UCSD-AML1 (cell line): ENCODE results near the gene UQCR11.

Experiments
- DNase-seq: peaks from one replicate; lab custom pipeline; 2025; ENCODE audit not compliant: unreplicated experiment; lab: John Stamatoyannopoulos, UW

Gene UQCR11

GRCh38 chr19:1616875-1617274 lies 11.6 kb upstream of the UQCR11 start:
- no peak for DNase-seq

DNA sequence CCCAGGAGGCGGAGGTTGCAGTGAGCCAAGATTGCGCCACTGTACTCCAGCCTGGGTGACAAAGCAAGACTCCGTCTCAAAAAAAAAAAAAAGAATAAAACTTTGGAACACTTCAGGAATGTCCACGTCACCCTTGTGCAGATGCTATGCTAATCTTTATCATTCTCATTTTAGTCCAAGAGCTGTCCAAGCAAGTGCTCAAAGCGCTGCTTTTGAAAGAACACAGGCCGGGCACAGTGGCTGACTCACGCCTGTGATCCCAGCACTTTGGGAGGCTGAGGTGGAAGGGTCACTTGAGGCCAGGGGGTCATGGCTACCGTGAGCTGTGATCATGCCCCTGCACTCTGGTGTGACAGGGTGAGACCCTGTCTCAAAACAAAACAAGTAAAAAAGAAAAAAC lies 11.1 kb upstream of the UQCR11 start:
- DNase-seq = no peak

- no peak for DNase-seq
Observed at GRCh38 chr19:1615156-1615765, 10.0 kb upstream of the UQCR11 start.

- DNase-seq = no peak
Observed at GRCh38 chr19:1613808-1614570, 8.7 kb upstream of the UQCR11 start.

- DNase-seq = no peak
Observed at GRCh38 chr19:1613146-1613545, 7.9 kb upstream of the UQCR11 start.

DNA sequence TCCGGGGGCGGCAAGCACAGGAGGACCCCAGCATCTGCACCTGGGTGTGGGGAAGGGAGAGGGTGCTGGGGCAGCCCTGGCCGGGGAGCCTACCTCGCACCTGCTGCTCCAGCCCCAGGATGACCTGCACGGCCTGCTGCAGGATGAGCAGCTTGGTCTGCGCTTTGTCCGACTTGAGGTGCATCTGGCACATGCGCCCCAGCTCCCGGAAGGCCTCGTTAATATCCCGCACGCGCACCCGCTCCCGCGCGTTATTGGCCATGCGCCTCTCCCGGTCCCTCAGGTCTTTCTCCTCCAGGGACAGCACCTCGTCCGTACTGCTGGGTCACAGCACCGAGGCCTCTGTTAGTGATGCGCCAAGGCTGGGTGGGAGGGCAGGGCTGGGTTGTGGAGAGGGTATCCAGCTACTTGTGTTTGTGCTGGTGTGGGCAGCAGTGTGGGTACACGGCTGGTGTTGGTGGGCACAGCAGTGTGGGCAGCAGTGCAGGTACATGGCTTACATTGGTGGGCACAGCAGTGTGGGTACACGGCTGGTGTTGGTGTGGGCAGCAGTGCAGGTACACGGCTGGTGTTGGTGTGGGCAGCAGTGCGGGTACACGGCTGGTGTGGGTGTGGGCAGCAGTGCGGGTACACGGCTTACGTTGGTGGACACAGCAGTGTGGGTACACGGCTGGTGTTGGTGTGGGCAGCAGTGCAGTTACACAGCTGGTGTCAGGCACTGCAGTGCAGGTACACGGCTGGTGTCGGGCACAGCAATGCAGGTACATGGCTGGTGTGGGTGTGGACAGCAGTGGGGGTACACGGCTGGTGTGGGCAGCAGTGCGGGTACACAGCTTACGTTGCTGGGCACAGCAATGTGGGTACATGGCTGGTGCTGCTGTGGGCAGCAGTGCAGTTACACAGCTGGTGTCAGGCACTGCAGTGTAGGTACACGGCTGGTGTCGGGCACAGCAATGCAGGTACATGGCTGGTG lies 7.1 kb upstream of the UQCR11 start:
- DNase-seq = no peak

- no peak for DNase-seq
Observed at GRCh38 chr19:1611353-1611752, 6.1 kb upstream of the UQCR11 start.

DNA sequence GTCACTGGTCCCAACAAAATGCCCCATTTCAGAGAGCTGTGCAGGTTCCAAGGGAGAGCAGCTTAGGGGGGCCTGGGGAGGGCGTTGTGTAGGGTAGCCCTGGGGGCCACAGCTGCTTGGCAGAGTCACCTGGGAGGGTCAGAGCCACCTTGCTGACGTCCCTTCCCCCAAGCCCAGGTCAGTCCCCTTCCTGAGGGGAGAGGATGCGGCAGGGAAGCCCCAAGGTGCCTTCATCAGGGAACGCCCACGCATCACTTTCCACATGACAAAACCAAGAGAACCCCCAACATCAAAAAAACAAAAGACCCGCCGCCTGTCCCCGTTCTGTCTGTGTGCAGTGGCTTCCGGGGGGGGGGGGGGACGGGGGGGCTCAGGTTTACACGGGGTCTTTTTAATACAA lies 5.3 kb upstream of the UQCR11 start:
- no peak for DNase-seq

- no peak for DNase-seq
Observed at GRCh38 chr19:1609680-1610474, 4.6 kb upstream of the UQCR11 start.

- DNase-seq = peak; percentile 68
Observed at GRCh38 chr19:1609103-1609396, 3.8 kb upstream of the UQCR11 start.

- DNase-seq = peak; percentile 68
Observed at GRCh38 chr19:1608359-1609102, 3.3 kb upstream of the UQCR11 start.

GRCh38 chr19:1606138-1606651 lies 933 bp upstream of the UQCR11 start:
- DNase-seq = no peak

DNA sequence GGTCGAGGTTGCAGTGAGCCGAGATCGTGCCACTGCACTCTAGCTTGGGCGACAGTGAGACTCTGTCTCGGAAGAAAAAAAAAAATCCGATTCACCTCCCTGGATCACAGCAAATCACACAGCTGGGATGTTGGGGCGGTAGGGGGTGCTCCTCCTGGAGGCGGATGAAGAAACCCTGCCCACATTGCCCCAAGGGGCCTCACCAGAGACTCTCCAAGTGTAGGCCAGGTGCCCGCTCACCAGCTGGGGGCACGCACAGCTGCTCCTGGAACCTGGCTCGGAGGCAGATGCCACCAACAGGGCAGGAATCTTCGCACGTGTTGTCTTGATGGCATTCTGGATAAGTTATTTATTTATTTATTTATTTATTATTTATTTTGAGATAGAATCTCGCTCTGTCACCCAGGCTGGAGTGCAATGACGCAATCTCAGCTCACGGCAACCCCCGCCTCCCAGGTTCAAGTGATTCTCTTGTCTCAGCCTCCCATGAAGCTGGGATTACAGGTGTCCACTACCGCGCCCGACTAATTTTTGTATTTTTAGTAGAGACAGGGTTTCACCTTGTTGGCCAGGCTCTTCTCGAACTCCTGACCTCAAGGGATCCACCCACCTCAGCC lies 3.1 kb downstream of the UQCR11 start:
- DNase-seq = no peak

- no peak for DNase-seq
Observed at GRCh38 chr19:1601613-1602064, 3.6 kb downstream of the UQCR11 start.

DNA sequence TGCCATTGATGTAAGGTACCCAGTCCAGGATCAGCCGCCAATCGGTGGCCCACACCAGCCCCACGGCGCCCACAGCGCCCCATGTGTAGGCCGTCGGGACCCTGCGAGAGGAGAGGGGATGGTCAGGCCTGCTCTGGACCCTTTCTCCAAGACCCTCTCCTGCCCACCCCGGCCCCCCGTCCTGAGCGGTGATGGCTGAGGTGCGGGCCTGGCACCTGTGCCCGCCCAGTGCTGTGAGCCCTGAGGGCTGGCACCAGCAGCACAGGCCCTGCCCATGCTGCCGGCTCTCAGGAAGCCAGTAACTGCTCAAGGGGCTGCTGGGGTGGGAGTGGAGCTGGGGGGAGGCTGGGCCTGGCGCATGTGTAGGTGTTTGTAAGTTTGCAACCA lies 5.8 kb downstream of the UQCR11 start:
- DNase-seq = no peak

DNA sequence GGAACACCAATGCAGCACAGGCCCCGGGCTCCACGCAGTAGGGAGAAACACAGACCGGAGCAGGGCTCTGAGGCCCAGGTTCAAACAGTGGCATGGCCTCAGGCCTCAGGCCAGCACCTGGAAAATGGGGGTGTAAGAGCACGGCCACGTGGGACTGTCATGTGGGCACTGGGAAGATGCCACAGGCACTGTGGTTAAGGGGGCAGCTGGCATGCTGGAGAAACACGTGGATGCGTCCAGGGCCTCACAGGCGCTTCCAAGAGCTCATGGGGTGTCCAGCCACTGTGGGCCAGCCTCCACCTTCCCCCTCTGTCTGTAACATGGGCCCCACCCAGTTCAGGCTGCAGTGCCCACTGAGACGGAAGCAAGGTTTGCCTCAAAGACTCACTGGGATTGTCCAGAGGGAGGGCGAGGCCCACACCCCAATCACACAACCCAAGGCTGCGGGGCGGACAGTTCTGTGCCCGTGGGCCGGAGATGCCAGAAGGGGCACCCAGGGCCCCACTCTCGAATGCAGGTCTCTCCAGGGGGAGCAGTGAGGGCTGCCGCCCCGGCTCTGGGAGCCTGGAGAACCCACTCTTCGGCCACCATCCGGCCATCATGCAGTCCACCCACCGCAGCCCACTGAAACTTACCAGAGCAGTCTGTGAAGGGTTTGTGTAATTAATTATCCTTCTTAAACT lies 6.3 kb downstream of the UQCR11 start:
- DNase-seq = no peak

DNA sequence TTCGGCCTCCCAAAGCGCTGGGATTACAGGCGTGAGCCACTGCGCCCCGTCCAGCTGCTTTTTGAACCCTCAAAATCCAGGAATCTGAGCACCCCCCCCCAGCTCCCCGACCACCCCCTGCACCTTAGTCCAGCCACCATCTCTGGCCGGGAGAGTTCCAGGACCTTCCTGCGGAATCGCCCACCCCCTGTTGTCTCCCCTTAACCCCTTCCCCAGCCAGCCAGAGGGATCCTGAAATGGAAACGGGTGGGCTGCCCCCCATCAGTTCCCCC lies 11.8 kb downstream of the UQCR11 start:
- no peak for DNase-seq

GRCh38 chr19:1592755-1593500 lies 12.3 kb downstream of the UQCR11 start, which contains the start of gene MBD3:
Gene MBD3 (minus strand): TSS chr19:1592865. CDS start chr19:1592631, 234 bp downstream.
- DNase-seq = peak; percentile 95
